ENCODE data around the gene CCNA2.

The CCNA2 gene

GRCh38 chr4:121801715-121802075 is 22.0 kb downstream of the CCNA2 start:
- no peak for DNase-seq (ENCODE audit: low read depth in 2 of 2)

- peak; percentile 90 to 95 for DNase-seq (ENCODE audit: low read depth in 2 of 2)
Measured at GRCh38 chr4:121800961-121801714, 22.5 kb downstream of the CCNA2 start, which contains the start of gene EXOSC9. EXOSC9 (plus strand) TSS chr4:121801323; CDS start chr4:121801425, 102 bp downstream.

- no peak for DNase-seq (ENCODE audit: low read depth in 2 of 2)
Measured at GRCh38 chr4:121800638-121800960, 23.1 kb downstream of the CCNA2 start.

- DNase-seq (ENCODE audit: low read depth in 2 of 2): no peak
Measured at GRCh38 chr4:121799867-121800501, 23.7 kb downstream of the CCNA2 start.

GRCh38 chr4:121799208-121799823 is 24.4 kb downstream of the CCNA2 start:
- no peak for DNase-seq (ENCODE audit: low read depth in 2 of 2)

GRCh38 chr4:121796283-121796682 is 27.4 kb downstream of the CCNA2 start:
- no peak for DNase-seq (ENCODE audit: low read depth in 2 of 2)

GRCh38 chr4:121794505-121795188 is 29.0 kb downstream of the CCNA2 start:
- DNase-seq (ENCODE audit: low read depth in 2 of 2): no peak

GRCh38 chr4:121792966-121793365 is 30.7 kb downstream of the CCNA2 start:
- no peak for DNase-seq (ENCODE audit: low read depth in 2 of 2)

GRCh38 chr4:121791481-121791880 is 32.2 kb downstream of the CCNA2 start:
- no peak for DNase-seq (ENCODE audit: low read depth in 2 of 2)

GRCh38 chr4:121790976-121791375 is 32.7 kb downstream of the CCNA2 start:
- no peak for DNase-seq (ENCODE audit: low read depth in 2 of 2)

- no peak for DNase-seq (ENCODE audit: low read depth in 2 of 2)
Measured at GRCh38 chr4:121789960-121790829, 33.5 kb downstream of the CCNA2 start.

- DNase-seq (ENCODE audit: low read depth in 2 of 2): no peak
Measured at GRCh38 chr4:121789455-121789854, 34.2 kb downstream of the CCNA2 start.

- no peak for DNase-seq (ENCODE audit: low read depth in 2 of 2)
Measured at GRCh38 chr4:121788896-121789295, 34.8 kb downstream of the CCNA2 start.

GRCh38 chr4:121786221-121786620 is 37.5 kb downstream of the CCNA2 start:
- no peak for DNase-seq (ENCODE audit: low read depth in 2 of 2)

- DNase-seq (ENCODE audit: low read depth in 2 of 2): no peak
Measured at GRCh38 chr4:121785479-121785878, 38.2 kb downstream of the CCNA2 start.

- DNase-seq (ENCODE audit: low read depth in 2 of 2): no peak
Measured at GRCh38 chr4:121784975-121785374, 38.7 kb downstream of the CCNA2 start.

- no peak for DNase-seq (ENCODE audit: low read depth in 2 of 2)
Measured at GRCh38 chr4:121784401-121784800, 39.3 kb downstream of the CCNA2 start.

- no peak for DNase-seq (ENCODE audit: low read depth in 2 of 2)
Measured at GRCh38 chr4:121783210-121783609, 40.5 kb downstream of the CCNA2 start.

- DNase-seq (ENCODE audit: low read depth in 2 of 2): no peak
Measured at GRCh38 chr4:121778991-121779628, 44.6 kb downstream of the CCNA2 start.

- no peak for DNase-seq (ENCODE audit: low read depth in 2 of 2)
Measured at GRCh38 chr4:121777625-121778024, 46.1 kb downstream of the CCNA2 start.

Measured in stimulated activated CD8-positive, alpha-beta memory T cell treated with anti-CD3 and anti-CD28 coated beads, Interleukin-7, amount 100 ng/mL, for 1 hour (primary cell).